GM19238 (cell line): ENCODE measurements around the gene ABI2.
"Not testable (repeated sequence)": the region's sequence is repeated elsewhere in the genome, so short reads cannot be mapped to it uniquely, and the experiment has no call there.

ENCODE experiments used
- DNase-seq: peaks from one replicate; pipeline ENCODE4 v3.0.0; 2011; ENCODE audit warnings: low spot score; ENCODE audit not compliant: insufficient read length

Gene ABI2

DNA sequence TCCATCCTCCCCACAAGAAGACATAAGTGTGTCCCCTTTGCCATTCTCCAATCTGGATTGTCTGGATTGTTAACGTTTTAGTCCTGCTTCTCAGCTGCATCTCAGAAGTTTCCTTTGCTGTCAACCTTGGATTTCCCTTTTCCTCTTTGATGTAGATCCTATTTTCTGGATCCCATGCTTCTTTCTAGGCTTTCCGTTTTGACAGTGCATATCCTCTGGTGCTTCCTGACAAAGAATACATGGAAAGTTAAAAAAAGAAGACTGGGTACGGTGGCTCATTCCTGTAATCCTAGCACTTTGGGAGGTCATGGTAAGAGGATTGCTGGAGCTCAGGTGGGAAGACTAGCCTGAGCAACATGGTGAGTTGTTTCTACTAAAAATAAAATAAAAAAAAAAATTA is 26.8 kb downstream of the ABI2 start:
- DNase-seq = no peak

DNA sequence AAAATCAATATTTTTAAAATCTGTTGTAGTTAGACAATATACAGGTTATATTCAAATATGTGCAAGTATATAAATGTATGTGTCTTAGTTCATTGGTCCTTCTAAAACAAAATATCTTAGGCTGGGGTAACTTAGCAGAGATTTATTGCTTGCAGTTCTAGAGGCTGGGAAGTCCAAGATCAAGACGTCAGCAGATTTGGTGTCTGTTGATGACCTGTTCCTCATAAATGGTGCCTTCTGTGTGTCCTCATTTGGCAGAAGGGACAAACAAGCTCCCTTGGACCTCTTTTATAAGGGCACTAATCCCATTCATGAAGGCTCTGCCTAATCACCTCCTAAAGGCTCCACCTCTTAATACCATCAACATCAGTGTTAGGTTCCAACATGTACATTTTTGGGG is 31.3 kb downstream of the ABI2 start:
- DNase-seq = no peak

DNA sequence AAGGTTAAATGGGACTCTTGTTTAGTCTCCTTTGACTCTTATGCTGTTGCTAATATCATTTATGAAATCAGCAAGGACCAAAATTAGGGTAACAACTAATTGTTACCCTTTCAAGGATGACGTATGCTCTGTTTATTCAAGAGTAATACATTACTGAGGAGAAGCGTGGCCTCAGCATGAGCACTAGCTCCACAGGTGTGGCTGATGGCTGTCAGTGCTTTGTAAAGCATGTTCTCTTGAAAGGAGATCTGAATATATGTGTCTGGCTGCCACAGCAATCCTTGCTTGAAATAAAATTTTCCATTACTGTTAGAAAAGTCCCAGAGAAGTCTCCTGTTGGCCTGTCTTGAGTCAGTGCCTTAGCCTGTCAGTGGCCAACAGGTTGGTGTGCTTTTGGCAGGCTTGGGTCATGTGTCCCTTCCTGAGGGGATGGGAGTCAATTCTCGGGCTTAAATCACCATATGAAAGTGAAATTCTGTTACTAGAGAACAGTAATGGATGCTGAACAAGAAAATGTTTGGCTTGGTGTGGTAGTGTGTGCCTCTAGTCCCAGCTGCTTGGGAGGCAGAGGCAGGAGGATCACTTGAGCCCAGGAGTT is 32.7 kb downstream of the ABI2 start:
- no peak for DNase-seq

DNA sequence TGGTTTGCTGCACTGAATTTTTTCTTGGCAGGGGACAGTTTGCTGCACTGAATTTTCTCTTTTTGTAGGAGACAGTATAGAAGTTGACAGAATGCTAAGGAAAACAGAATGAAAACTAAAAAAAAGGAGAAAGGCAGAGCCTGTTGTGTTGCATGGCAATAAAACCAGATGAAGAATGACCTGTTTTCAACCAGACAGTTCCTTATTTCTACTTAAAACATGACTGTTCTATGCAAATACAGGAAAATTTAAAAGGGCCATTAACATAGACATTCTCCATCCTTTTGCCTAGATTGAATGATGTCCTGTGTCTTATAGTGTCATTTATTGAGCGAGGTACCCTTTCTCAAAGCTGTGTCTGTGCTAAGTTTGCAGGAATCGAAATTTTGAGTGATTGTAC is 33.3 kb downstream of the ABI2 start:
- DNase-seq = no peak

DNA sequence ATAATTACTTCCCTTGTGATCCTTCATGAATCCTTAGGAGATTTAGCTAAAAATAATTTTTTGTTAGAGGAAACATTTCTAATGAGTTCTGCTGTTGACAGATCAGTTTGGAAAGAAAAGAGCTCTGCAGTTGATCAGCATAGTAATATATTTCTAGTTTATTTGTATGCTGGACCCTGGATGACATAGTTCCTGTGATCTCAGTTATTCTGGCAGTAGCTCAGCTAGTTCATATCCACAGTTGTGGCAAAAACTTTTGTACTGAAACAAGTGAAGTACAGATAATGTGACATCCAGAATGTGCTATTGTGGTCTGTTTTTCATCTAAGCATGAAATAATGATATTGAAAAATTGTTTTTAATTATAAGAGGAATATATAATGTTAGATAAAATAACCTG is 33.7 kb downstream of the ABI2 start:
- DNase-seq = no peak

DNA sequence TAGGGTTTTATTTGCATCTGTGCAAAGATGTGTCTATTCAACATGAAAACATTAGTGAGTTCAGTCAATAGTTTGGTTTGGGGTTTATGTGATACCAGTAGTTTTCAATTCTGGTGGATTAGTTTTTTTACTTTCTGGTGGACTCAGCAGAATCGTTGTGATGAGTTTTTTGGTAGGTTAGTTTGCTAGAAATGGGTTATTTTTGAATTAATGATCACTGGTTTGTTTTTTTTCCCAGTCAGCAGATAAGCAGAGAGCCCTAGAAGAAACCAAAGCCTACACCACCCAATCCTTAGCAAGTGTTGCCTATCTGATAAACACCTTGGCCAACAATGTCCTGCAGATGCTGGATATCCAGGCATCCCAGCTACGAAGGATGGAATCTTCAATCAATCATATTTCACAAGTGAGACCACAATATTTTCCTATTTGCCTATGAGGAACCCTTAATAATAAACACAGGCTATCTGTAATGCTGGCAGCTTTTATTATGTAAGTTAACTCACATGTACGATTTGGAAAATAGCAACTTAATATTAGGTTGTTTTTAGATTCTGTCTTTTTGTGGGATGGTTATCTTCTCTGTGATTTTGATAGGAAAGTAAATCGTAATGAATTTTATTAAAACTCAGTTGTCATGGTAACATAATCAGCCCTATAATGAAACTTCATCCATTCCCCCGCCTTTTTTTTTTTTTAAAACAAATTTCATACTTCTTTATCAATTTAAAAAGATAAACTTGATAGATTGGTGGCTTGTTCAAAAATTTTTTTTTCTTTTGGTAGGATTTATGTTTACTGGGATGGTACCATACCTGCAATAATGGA is 38.7 kb downstream of the ABI2 start:
- no peak for DNase-seq

DNA sequence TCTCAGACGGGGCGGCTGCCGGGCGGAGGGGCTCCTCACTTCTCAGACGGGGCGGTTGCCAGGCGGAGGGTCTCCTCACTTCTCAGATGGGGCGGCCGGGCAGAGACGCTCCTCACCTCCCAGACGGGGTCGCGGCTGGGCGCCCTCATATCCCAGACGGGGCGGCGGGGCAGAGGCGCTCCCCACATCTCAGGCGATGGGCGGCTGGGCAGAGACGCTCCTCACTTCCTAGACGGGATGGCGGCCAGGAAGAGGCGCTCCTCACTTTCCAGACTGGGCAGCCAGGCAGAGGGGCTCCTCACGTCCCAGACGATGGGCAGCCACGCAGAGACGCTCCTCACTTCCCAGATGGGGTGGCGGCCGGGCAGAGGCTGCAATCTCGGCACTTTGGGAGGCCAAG is 44.5 kb downstream of the ABI2 start:
- not testable (repeated sequence) for DNase-seq

DNA sequence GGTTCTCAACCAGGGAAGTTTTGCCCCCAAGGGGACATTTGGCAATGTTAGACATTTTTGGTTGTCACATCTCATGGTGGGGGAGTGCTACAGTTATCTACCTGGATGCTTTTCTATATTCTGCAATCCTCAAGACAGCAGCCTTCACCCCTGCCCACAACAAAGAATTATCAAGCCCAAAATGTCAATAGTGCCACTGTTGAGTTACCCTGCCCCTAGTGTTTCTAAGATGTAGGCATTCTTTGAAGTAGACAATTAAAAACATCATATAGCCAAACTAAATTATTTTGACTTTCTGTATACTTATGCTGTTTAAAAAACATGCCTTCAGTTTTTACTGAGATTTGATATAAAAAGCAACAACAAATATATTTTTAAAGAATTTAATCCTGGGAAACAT is 48.0 kb downstream of the ABI2 start:
- no peak for DNase-seq

DNA sequence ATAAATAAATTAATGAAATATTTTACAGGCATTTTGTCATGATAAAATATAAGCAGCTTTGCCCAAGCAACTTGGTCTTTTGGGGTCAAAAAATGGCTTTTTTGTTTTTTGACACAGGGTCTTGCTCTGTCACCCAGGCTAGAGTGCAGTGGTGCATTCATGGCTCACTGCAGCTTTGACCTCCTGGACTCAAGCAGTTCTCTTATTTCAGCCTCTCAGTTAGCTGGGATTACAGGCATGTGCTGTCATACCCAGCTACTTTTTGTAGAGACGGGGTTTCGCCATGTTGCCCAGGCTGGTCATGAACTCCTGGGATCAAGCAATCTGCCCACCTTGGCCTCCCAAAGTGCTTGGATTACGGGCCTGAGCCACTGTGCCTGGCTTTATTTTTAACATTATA is 51.0 kb downstream of the ABI2 start:
- no peak for DNase-seq

DNA sequence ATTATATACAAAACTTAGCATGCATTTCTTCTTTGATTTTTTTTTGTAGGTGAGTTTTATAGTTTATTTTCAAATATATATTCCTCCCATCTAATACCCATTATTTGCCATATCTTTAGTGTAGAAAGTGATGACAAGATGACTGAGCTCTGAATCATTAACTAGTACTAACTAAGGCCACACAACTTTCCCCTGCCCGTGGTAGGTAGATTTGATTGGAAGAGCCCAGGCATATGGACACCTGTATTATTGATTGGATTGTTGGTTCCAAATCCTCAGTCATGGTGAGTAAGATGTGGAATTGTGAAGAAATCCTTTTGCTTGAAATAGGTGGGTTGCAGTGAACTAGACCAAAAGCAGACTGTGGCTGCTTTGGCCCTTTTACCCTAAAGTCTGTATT is 54.8 kb downstream of the ABI2 start:
- DNase-seq = no peak

DNA sequence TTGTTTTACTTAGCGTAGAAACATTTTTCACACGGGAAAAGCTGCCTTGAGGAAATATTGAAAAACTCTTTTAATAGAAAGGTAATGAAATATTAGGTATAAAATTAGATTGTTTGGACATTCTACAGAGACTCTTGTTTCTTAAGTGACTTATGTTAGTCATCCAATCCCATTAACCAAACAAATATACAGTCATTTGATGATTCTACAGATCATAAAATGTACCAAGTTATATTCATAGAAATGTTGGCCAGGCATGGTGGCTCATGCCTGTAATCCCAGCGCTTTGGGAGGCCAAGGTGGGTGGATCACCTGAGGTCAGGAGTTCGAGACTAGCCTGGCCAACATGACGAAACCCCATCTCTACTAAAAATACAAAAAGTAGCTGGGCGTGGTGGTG is 60.0 kb downstream of the ABI2 start:
- not testable (repeated sequence) for DNase-seq

DNA sequence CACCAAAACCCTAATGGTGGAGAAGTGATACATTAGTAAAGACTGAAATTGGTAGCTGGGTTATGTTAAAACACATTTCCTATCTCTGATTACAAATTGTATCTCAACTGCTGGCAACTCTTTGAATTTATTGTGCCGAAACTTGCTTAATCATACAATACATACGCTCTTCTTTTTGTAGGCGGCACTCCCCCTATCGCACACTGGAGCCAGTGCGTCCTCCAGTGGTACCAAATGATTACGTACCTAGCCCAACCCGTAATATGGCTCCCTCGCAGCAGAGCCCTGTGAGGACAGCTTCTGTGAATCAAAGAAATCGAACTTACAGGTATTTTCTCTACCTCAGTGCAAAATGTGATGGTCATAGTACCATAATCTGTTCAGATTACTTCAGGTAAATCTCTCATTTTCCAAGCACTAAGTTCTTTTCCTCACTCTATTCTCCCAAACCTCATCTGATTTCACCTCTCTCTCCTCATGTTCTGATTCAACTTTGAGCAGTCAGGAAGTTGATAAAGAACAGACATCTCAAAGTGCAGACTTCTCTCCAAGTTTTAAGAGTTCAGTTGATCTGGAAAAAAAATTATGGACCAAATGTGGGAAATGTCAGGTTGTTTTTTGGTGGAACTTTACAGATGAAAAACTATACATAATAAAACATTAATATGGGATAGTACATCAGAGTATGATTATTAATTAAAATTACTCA is 66.5 kb downstream of the ABI2 start:
- DNase-seq = no peak

DNA sequence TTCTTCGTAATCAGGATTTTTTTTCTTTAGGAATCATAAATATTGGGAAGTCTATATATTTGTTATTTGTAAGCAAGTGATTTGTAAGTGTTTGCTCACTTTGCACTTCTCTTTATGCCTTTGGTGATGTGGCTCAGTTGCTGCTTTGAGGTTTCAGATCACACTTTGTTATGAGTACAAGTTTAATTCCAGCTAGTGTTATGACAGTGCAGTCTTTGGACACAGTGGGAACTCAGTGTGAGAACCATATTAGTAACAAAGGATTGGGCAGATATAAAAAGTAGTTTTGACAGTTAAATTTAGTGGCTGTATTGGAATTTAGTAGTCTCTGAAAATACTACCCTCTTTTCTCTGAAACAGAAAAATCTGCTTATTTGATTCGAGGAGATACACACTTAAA is 67.7 kb downstream of the ABI2 start:
- DNase-seq = no peak

DNA sequence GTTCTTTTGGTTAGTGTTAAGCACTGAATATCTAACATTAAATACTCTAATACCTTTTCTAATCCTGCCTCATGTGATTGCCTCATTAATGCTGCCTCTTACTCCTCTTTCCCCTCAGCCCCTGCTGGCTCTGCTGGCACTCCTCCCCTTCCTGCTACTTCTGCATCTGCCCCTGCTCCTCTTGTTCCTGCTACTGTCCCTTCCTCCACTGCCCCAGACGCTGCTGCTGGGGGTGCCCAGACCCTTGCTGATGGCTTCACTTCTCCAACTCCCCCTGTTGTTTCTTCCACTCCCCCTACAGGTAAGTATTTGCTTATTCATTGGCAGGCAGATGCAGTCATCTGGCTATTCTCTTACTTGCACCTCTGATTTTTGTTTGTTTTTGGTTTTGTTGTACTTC is 68.5 kb downstream of the ABI2 start:
- DNase-seq = no peak

DNA sequence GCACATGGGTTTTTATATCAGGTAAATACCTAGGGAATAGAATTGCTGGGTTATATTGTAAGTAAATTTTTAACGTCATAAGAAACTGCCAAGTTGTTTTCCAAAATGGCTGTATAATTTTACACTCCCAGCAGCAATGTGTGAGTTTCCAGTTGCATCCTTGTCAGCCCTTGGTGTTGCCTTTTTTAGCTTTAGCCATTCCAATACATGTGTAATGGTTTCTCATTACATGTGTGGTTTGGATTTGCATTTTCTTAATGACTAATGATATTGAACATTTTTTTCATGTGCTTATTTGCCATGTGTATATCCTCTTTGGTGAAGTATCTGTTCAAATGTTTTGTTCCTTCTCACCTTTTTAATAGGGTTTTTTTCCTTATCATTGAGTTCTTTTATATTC is 70.8 kb downstream of the ABI2 start:
- no peak for DNase-seq

DNA sequence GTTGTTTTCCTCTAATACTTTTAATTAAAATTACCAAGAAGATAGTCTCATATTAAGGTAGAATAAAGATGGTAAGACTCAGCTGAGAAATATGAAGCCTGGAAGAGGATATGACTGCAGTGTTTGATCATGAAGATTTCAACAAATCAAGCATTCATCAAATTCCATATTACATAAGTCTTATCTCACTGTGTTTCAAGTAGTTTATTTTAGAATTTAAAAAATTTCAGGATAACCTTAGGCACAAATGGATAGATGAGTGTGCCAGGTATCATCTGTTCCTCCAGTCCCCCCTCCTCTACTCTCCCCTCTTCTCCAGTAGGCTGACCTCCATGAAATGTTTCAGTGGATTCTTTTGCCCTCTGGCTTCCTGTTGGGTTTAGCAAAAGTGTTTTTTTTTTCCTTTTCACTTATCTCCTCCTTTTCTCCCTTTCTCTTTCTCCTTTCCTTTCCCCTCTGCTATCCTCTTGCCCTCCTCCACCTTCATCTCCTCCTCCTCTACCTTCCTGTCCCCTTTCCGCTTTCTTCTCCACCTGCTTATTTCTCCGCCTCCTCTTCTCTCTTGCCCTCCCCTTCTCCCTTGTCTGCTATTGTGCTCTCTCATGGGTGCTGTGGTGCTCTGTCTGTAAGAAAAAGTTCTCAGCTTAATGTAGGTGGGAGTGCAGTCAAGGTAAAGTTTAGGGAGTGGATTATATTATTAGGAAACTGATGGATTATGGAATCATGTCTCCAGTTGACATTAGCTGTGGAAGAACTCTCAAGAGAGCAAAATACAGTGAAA is 72.8 kb downstream of the ABI2 start:
- no peak for DNase-seq

DNA sequence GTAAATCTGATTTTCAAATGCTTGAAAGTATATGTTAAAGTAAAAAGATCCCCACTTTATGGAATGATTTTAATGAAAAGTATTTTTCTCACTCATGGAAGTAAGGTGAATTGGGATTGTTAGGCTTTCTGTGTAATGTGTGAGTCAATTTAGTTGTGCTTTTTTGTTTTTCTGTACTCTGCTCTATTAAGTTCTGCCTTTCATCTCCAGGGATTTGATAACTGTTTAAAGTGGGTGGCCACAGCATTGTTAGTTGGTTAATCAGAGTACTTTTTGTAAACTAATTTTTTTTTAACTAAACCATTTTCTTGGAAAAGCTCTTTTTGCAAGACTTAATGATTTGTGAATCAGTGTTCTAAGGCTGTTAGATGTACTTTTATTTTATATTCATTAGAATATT is 76.8 kb downstream of the ABI2 start:
- DNase-seq = no peak

DNA sequence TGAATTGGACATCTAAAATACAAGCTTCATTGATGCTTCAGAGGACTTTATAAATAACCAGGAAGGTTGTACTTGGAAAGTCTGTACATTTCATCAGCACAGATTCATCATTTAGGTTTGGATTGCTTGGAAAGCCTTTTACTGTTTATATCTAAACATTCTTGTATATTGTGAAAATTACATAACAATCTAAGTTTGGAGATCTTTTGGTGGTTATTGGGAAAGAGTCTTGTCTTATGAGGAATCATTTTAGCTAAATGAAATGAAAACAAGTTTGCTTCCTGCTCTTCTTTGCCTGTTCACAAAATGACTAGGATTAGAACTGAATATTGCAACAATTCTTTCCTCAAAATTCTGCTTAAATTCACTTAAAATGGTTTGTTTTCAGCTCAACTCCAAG is 79.3 kb downstream of the ABI2 start:
- no peak for DNase-seq

DNA sequence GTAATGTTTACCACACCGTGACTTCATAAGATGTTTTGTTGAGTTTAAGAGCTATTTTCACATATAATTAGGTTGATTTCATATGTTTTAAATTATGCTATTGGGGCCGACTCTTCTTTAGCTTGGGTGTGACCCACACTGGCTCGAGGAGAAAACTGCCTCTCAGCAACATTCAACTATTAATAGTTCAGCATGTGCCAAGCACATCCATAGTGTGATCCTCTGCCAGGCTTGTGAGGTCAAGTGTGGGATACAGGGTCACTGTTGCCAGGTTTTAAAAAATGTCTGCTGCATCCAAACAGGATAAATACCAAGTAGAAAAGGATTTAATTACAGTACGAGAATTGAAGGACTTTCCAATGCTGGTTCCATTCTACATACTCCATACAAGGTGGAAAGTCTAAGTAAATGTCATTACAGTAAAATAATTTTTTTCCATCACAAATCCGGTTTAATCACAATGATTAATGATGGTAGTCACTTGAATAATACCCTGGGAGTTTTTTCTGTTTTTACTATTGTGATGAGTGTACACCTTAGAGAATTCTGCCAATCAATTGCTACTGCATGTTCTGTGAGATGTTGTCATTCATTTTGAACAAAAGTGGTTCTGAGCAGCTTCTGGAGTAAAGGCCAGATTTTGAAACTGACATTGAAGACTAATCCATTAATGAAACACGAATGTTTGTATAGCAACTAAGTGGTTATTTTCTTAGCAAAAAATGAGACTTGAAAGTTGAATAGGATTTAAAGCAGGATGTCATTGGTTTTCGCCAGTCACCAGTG is 84.5 kb downstream of the ABI2 start:
- DNase-seq = no peak

DNA sequence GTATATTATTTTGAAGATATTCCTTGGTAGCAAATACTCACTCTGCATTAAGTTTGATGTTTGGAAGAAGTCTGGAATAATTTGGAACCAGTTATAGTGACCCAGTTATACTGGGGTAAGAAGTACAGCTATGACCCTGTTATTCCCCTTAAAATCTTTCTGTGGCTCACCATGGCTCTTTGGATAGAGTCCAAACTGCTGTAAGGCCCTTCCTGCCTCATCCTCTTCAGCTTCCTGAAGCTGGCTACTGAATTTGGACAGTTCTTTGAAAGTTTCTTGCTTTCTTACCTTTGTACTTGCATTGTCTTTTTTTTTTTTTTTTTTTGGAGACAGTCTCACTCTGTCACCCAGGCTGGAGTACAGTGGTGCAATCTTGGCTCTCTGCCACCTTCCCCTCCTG is 85.6 kb downstream of the ABI2 start:
- DNase-seq = no peak

DNA sequence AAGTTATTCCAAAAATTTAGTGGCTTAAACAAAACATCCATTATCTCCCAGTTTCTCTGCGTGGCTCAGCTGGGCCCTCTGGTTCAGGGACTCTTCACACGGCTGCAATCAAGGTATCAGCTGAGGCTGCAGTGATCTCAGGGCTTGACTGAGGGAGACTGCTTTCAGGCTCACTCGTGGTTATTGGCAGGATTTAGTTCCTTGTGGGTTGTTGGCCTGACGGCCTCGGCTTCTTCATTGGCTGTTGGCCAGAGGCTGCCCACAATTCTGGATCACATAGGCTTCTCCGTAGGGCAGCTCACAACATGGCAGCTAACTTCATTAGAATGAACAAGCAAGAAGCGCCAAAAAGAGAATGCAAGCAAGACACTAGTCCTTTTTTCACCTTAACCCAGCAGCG is 90.1 kb downstream of the ABI2 start:
- DNase-seq = no peak
